ENCODE measurements around the gene QRFP. TPM values are rescaled to one million over a fixed set of nuclear protein-coding genes. Genes with fewer than 3 reads are reported as not detected.

QRFP gene
- total and polyA plus RNA-seq, 11 donors: not detected

- Histone ChIP-seq H3K36me3 (peaks cover 0 to 8% (median 2%) of the 10 kb centered on the region in 9 donors), H3K27ac (no peak overlapping the region), H3K9me3 (no peaks in the 10 kb centered on the region), H3K4me3 (no peak overlapping the region), H3K4me1 (peaks cover 0 to 33% (median 14%) of the 10 kb centered on the region in 12 donors), H3K27me3 (peaks cover 0 to 24% (median 0%) of the 10 kb centered on the region in 9 donors)
- intact Hi-C loops (cut with DNase I): no loop called here
- no peak for TF ChIP-seq POLR2A (IDR thresholded peaks at IDR 0.05)
- no peak for TF ChIP-seq CTCF (IDR thresholded peaks at IDR 0.05)
- 82 to 89% (median 83%) methylated on average over 25 to 29 of the region's 29 CpGs for WGBS, 4 donors
- DNase-seq: peak in 1 of 5 donors; percentile 19
- ATAC-seq: no peak
Measured at GRCh38 chr9:130897848-130898551, 1.4 kb upstream of the QRFP start.

- 79 to 85% (median 81%) methylated on average over 15 to 16 of the region's 16 CpGs for WGBS, 4 donors
- no peak for ATAC-seq
- Histone ChIP-seq H3K4me3 (no peak overlapping the region), H3K36me3 (peaks cover 0 to 15% (median 8%) of the 10 kb centered on the region in 9 donors), H3K27ac (no peak overlapping the region), H3K9me3 (no peaks in the 10 kb centered on the region), H3K4me1 (peaks cover 0 to 33% (median 17%) of the 10 kb centered on the region in 12 donors), H3K27me3 (peaks cover 0 to 17% (median 0%) of the 10 kb centered on the region in 9 donors)
- intact Hi-C loops (cut with DNase I): no loop called here
- TF ChIP-seq POLR2A (IDR thresholded peaks at IDR 0.05): no peak
- DNase-seq: peak in 1 of 5 donors; percentile 23
Measured at GRCh38 chr9:130897105-130897751, 616 bp upstream of the QRFP start.

DNA sequence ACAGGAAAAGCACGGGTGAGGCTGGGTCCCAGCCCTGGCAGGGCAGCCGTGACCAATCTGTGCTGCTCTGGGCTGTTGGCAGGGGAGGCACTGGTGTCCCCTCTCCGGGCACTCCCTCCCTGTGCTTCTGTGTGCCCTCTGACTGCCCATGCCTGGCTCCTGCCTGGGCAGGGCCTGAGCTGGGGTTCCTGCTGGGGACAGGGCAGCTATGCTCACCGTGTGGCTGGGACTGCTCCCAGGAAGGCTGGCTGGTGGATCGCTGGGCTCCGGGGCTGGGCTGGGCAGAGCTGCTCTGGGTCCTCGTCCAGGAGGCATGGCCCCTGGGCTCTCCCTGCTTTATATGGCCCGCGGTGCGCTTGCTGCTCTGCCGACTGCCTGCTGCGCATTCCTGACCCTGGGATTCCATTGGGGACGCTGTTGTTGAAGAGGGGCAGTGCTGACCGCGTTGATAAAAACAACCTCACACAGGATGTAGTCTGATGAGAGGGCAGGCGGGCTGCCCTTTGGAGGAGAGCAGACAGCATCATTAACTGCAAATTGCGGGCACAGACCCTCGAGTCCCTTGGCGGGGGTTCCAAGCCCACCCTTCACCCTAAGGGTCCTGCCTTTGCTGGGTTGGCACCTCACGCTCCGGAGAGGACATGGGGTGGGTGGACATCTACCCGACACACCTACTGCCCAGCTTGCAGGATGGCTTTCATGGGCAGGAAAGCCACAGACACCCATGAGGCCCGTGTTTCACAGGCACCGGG is 955 bp downstream of the QRFP start:
- Histone ChIP-seq H3K4me3 (no peak overlapping the region), H3K36me3 (peaks cover 0 to 21% (median 13%) of the 10 kb centered on the region in 9 donors), H3K27ac (peak overlapping the region in 1 of 12 donors; percentile 66), H3K9me3 (no peaks in the 10 kb centered on the region), H3K27me3 (peaks cover 0 to 8% (median 0%) of the 10 kb centered on the region in 9 donors), H3K4me1 (peaks cover 0 to 35% (median 17%) of the 10 kb centered on the region in 12 donors)
- ATAC-seq (peak; percentile 31 to 63 (median 51)), DNase-seq (no peak)
- TF ChIP-seq POLR2A (IDR thresholded peaks at IDR 0.05) (no peak), CTCF (IDR thresholded peaks at IDR 0.05) (no peak)
- 51 to 70% (median 55%) methylated on average over 16 to 24 of the region's 24 CpGs for WGBS, 4 donors
- intact Hi-C loops (cut with DNase I): no loop called here

GRCh38 chr9:130895038-130895437 is 1.6 kb downstream of the QRFP start:
- Histone ChIP-seq H3K36me3 (peaks cover 0 to 27% (median 20%) of the 10 kb centered on the region in 9 donors), H3K9me3 (no peaks in the 10 kb centered on the region), H3K4me1 (peaks cover 0 to 35% (median 17%) of the 10 kb centered on the region in 12 donors), H3K4me3 (no peak overlapping the region), H3K27me3 (peaks cover 0 to 7% (median 0%) of the 10 kb centered on the region in 9 donors), H3K27ac (peak overlapping the region in 1 of 12 donors; percentile 66)
- intact Hi-C loops (cut with DNase I): no loop called here
- DNase-seq (no peak), ATAC-seq (no peak)
- 69 to 81% (median 71%) methylated on average over 7 to 9 of the region's 9 CpGs for WGBS, 4 donors
- TF ChIP-seq CTCF (IDR thresholded peaks at IDR 0.05) (no peak), POLR2A (IDR thresholded peaks at IDR 0.05) (no peak)
